Fibroblast of lung (primary cell): Measurements from ENCODE around the gene ANKS1A.

Experiments
- EZH2 ChIP-seq: IDR thresholded peaks from 2 replicates; pipeline ENCODE4 v1.5.1; 2012; ENCODE audit warnings: low read length, control low read depth, mild to moderate bottlenecking; ENCODE audit errors: missing control alignments
- TF ChIP-seq, protein P1 (sequence below), 2 donors: IDR thresholded peaks in 1 of 2; conservative IDR thresholded peaks in 1 of 2; 1 replicate in 1 of 2; 2 replicates in 1 of 2; pipeline ENCODE4 v1.5.1; 2011 to 2012; ENCODE audit warnings: low read length in 2 of 2, control low read depth in 1 of 2, inconsistent platforms in 1 of 2, low read depth in 1 of 2, mild to moderate bottlenecking in 1 of 2

DNA sequence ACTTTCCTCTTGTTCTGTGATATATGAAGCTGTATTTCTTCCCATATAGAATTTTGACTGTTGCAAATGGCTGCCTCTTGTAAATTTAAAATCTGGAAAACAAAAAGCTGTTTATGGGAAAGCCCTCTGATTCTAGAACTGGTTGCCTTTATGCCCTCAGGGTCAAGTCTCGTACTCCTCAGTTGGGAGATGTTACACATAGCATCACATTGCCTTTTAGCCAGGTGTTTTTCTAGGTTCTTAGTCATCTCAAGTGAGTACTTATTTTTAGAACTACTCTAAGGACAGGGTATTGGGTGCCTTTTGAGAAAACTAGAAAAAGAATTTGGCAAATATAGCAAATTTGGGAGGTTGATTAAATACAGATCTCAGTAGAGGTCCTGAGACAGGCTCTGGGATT lies 58.5 kb downstream of the ANKS1A start:
- TF ChIP-seq, protein P1, sequence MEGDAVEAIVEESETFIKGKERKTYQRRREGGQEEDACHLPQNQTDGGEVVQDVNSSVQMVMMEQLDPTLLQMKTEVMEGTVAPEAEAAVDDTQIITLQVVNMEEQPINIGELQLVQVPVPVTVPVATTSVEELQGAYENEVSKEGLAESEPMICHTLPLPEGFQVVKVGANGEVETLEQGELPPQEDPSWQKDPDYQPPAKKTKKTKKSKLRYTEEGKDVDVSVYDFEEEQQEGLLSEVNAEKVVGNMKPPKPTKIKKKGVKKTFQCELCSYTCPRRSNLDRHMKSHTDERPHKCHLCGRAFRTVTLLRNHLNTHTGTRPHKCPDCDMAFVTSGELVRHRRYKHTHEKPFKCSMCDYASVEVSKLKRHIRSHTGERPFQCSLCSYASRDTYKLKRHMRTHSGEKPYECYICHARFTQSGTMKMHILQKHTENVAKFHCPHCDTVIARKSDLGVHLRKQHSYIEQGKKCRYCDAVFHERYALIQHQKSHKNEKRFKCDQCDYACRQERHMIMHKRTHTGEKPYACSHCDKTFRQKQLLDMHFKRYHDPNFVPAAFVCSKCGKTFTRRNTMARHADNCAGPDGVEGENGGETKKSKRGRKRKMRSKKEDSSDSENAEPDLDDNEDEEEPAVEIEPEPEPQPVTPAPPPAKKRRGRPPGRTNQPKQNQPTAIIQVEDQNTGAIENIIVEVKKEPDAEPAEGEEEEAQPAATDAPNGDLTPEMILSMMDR (conservative IDR thresholded peaks at IDR 0.05 in 1 of 2, IDR thresholded peaks at IDR 0.05 in 1 of 2; ENCODE audit: low read depth in 1 of 2, low read length in 2 of 2): no peak
- TF ChIP-seq EZH2: no peak
